Measurements from ENCODE around the gene CXCR4. TPM values are rescaled to one million over a fixed set of nuclear protein-coding genes. Genes with fewer than 3 reads are reported as not detected.

The CXCR4 gene
- total and polyA plus RNA-seq, 2 donors (not counting 1 experiment from before 2014, with no cell fraction given) = 1,832 to 2,119 TPM

DNA sequence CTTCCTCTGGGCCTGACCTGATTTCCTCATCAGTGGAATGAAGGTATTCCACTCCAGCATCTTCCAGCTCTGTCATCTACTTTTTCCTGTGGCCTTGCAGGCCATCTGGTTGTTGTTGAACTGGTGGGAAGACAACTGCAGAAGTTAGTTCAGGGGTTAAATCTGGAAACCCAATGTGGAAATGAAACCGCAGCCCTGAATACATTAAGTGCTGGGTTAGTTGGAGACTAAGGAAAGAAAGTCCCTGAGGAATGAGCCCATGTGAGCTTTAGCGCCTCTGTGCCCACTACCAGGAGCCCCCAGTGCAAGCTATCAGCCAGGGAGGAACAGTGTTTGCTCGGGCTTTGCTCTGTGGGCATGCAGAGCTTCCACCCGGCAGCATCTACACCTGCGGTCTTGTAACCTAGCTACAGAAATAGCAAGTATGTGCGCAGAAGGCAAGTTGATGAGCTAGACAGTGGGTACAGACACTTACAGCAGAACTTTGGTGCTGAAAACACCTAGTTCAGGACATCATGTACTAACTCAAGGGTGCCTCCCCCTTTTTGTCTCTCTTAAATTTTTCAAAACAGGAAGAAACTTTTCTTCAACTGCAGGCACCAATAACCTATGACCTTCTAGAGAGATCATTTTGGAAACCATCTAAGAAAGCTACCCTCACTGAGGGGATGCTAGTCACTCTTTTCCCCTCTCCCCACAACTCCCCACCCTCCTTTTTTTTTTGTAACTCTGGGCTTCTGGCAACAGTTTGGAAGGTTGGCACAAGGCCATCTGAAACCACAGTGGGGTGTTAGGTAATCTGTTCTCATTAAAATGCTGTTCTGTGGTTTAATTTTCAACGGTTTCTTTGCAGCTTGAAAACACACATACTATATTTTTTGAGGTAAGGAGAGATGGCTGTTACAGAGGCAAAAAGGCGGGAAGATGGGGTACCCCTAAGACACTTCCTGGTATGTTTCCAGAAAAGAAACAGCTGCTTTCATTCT lies 18.3 kb upstream of the CXCR4 start:
- Mint-ChIP-seq H3K4me3 (peak overlapping the region; percentile 83), H3K9me3 (ENCODE audit: insufficient read depth) (no peaks in the 10 kb centered on the region), H3K27me3 (no peaks in the 10 kb centered on the region), H3K27ac (peak overlapping the region; percentile 96), H3K4me1 (peaks cover 92% of the 10 kb centered on the region)
- ChIA-PET POLR2A (interaction anchor here (0.6 to 15.5 kb wide), 17 partner anchors 12 to 246 kb away, joined by 3 to 405 read pairs (median 11); partner anchors contain the start of gene CXCR4), CTCF (interaction anchor here (0.7 to 10.8 kb wide), 24 partner anchors 9 to 248 kb away, joined by 3 to 97 read pairs (median 6); partner anchors contain the start of gene CXCR4)
- Histone ChIP-seq H3K27me3 (replicated peaks in 1 of 4; ENCODE audit: control extremely low read depth in 1 of 4, control insufficient read depth in 3 of 4, insufficient read depth in 4 of 4, low read length in 3 of 4) (no peaks in the 10 kb centered on the region), H3K9ac (ENCODE audit: low read length) (peak overlapping the region; percentile 48), H4K20me1 (ENCODE audit: control insufficient read depth, insufficient read depth, low read length, poor library complexity, severe bottlenecking) (no peaks in the 10 kb centered on the region), H3K4me2 (replicated peaks; ENCODE audit: low read depth, low read length, poor library complexity, severe bottlenecking) (peak overlapping the region; percentile 74), H3K4me3 (ENCODE audit: control extremely low read depth in 1 of 5, extremely low read depth in 1 of 5, insufficient read depth in 1 of 5, low read depth in 2 of 5, low read length in 4 of 5) (peak overlapping the region in 3 of 5 experiments; percentile 10 to 33 (median 10)), H3K27ac (ENCODE audit: low read length in 2 of 2) (peak overlapping the region; percentile 98 to 99), H3K4me1 (ENCODE audit: control insufficient read depth in 2 of 2, insufficient read depth in 2 of 2, low read length in 2 of 2) (peaks cover 94 to 98% of the 10 kb centered on the region in 2 donors), H3K79me2 (ENCODE audit: control insufficient read depth, insufficient read depth, low read length) (no peaks in the 10 kb centered on the region), H3K9me3 (ENCODE audit: control extremely low read depth in 1 of 3, control insufficient read depth in 2 of 3, insufficient read depth in 1 of 3, low read length in 2 of 3) (no peaks in the 10 kb centered on the region), H2AFZ (ENCODE audit: insufficient read depth, low read depth, low read length, poor library complexity, severe bottlenecking) (no peak overlapping the region), H3K36me3 (replicated peaks in 1 of 2; ENCODE audit: control extremely low read depth in 1 of 2, control insufficient read depth in 1 of 2, extremely low read depth in 1 of 2, insufficient read depth in 2 of 2, low read length in 1 of 2) (no peaks in the 10 kb centered on the region)
- ATAC-seq (ENCODE audit: low read depth) (peak; percentile 50), DNase-seq (peak; percentile 94)
- 0% methylated on average over 4 of the region's 8 CpGs for WGBS (ENCODE audit: insufficient coverage)
- no peak for TF ChIP-seq EZH2 (IDR thresholded peaks at IDR 0.05; ENCODE audit: borderline replicate concordance, insufficient read depth, low read depth, low read length, poor library complexity, severe bottlenecking)
- TF ChIP-seq, protein P1, sequence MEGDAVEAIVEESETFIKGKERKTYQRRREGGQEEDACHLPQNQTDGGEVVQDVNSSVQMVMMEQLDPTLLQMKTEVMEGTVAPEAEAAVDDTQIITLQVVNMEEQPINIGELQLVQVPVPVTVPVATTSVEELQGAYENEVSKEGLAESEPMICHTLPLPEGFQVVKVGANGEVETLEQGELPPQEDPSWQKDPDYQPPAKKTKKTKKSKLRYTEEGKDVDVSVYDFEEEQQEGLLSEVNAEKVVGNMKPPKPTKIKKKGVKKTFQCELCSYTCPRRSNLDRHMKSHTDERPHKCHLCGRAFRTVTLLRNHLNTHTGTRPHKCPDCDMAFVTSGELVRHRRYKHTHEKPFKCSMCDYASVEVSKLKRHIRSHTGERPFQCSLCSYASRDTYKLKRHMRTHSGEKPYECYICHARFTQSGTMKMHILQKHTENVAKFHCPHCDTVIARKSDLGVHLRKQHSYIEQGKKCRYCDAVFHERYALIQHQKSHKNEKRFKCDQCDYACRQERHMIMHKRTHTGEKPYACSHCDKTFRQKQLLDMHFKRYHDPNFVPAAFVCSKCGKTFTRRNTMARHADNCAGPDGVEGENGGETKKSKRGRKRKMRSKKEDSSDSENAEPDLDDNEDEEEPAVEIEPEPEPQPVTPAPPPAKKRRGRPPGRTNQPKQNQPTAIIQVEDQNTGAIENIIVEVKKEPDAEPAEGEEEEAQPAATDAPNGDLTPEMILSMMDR (IDR thresholded peaks at IDR 0.05) = no peak
- intact Hi-C loops (cut with micrococcal nuclease) = loop anchor here (1.0 to 10.0 kb wide), 6 partner anchors 36 to 601 kb away; partner anchors contain the start of genes R3HDM1 and ZRANB3
